ENCODE measurements around the gene FHIT.

- TF ChIP-seq CTCF (IDR thresholded peaks at IDR 0.05) (no peak), EZH2phosphoT487 (IDR thresholded peaks at IDR 0.05) (no peak), EZH2 (IDR thresholded peaks at IDR 0.05) (no peak)
Observed at GRCh38 chr3:60757724-60758123, 493.5 kb downstream of the FHIT start.

Data from neural progenitor cell (in vitro differentiated cells).